Mesendoderm (in vitro differentiated cells): ENCODE results near the gene MFRP.

Experiments used
- DNase-seq: peaks from one replicate; pipeline ENCODE4 v3.0.0; 2013
- H2AK5ac ChIP-seq: 2 replicates; pipeline ENCODE4 v1.6.1; 2013; ENCODE audit warnings: low read length, inconsistent platforms
- H2BK120ac ChIP-seq: 2 replicates; pipeline ENCODE4 v1.6.1; 2013; ENCODE audit warnings: low read depth, mild to moderate bottlenecking, low read length, moderate library complexity, mixed read lengths
- H2BK15ac ChIP-seq: replicated peaks from 2 replicates; pipeline ENCODE4 v1.6.1; 2013; ENCODE audit warnings: low read depth, mild to moderate bottlenecking, moderate library complexity
- H2BK5ac ChIP-seq: 2 replicates; pipeline ENCODE4 v1.6.1; 2013; ENCODE audit warnings: low read length, inconsistent platforms
- H3K18ac ChIP-seq: 2 replicates; pipeline ENCODE4 v1.6.1; 2013; ENCODE audit warnings: mild to moderate bottlenecking, low read length, mixed read lengths
- H3K23ac ChIP-seq: one replicate; pipeline ENCODE4 v1.6.1; 2013; ENCODE audit warnings: low read length
- H3K27ac ChIP-seq: 2 replicates; pipeline ENCODE4 v1.5.1; 2013; ENCODE audit warnings: low read depth, mild to moderate bottlenecking, inconsistent platforms, low read length, moderate library complexity
- H3K27me3 ChIP-seq: 2 replicates; pipeline ENCODE4 v1.6.1; 2013; ENCODE audit warnings: low read length, control low read depth, mild to moderate bottlenecking, inconsistent platforms; ENCODE audit not compliant: insufficient read depth, poor library complexity
- H3K36me3 ChIP-seq: 2 replicates; pipeline ENCODE4 v1.6.1; 2013; ENCODE audit warnings: low read length, inconsistent platforms; ENCODE audit not compliant: control insufficient read depth, insufficient read depth
- H3K4ac ChIP-seq: one replicate; pipeline ENCODE4 v1.6.1; 2013; ENCODE audit warnings: low read depth, mild to moderate bottlenecking, low read length, moderate library complexity
- H3K4me1 ChIP-seq: 2 replicates; pipeline ENCODE4 v1.6.1; 2013; ENCODE audit warnings: low read depth, low read length, inconsistent platforms; ENCODE audit not compliant: control insufficient read depth
- H3K4me2 ChIP-seq: 2 replicates; pipeline ENCODE4 v1.6.1; 2013; ENCODE audit warnings: low read length
- H3K4me3 ChIP-seq: 2 replicates; pipeline ENCODE4 v1.5.1; 2013; ENCODE audit warnings: mild to moderate bottlenecking, low read length
- H3K56ac ChIP-seq: one replicate; pipeline ENCODE4 v1.6.1; 2013; ENCODE audit warnings: low read length
- H3K79me1 ChIP-seq: 2 replicates; pipeline ENCODE4 v1.6.1; 2013; ENCODE audit warnings: low read length, inconsistent platforms
- H3K79me2 ChIP-seq: 2 replicates; pipeline ENCODE4 v1.6.1; 2013; ENCODE audit warnings: mild to moderate bottlenecking, low read length; ENCODE audit not compliant: control insufficient read depth, insufficient read depth
- H3K9ac ChIP-seq: 2 replicates; pipeline ENCODE4 v1.6.1; 2013; ENCODE audit warnings: low read length, inconsistent platforms
- H4K5ac ChIP-seq: one replicate; pipeline ENCODE4 v1.6.1; 2013; ENCODE audit warnings: low read length
- H4K8ac ChIP-seq: one replicate; pipeline ENCODE4 v1.6.1; 2013; ENCODE audit warnings: low read depth, mild to moderate bottlenecking, control low read depth, low read length, moderate library complexity
- WGBS: extraction: QIAGEN DNeasy Blood & Tissue Kit; methylation state at CpG from one replicate; pipeline ENCODE4 v1.1.7; 2013; ENCODE audit warnings: low lambda C conversion rate, missing lambda C conversion rate; ENCODE audit not compliant: insufficient coverage; ENCODE audit errors: extremely low coverage; 5-methylcytosine and 5-hydroxymethylcytosine counted together

MFRP gene

DNA sequence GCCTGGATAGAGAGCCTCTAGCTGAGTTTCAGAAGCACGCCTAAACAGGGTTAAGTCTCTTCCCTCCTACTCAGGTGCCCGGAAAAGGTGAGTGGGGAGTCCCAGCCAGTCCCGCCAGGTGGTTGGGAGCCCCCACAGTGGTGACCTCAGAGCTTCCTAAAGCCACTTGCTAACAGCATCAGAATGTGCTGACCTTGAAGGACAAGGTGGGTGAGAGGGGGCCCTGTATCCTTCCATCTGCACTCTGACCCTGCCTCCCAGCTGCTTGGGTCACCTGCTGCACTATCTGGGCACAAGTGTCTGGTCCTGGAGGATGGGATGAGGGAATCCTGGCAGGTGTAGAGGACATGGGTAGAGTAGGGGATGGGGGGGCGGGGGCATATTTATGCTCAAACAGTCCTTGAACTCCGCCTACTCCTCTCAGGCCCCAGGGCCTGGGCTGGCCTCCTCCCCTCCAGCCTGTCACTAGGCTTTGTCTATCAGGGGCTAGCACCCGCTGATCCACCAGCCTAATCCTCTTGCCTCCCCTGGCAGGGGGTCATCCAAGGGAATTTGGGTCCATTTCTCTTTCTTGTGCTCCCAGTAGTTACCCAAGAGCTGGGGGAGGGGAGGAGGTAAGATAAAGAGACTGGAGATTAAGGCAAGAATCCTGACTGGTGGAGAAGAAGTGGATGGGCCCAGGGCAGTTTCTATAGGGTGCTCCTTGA lies 31.6 kb upstream of the MFRP start:
- no CpG with 5 or more reads among the region's 6 CpGs for WGBS
- Histone ChIP-seq H4K5ac (no peak overlapping the region), H3K36me3 (no peaks in the 10 kb centered on the region), H3K9ac (no peak overlapping the region), H3K79me2 (no peaks in the 10 kb centered on the region), H3K4me2 (no peak overlapping the region), H3K79me1 (no peaks in the 10 kb centered on the region), H3K4me1 (peaks cover 41% of the 10 kb centered on the region), H3K4me3 (no peak overlapping the region), H2BK120ac (no peak overlapping the region), H3K27me3 (no peaks in the 10 kb centered on the region), H3K4ac (no peak overlapping the region), H4K8ac (no peak overlapping the region), H3K23ac (no peak overlapping the region), H3K27ac (peak overlapping the region; percentile 41), H2AK5ac (peak overlapping the region; percentile 1), H2BK15ac (no peak overlapping the region), H3K56ac (peak overlapping the region; percentile 79), H3K18ac (peak overlapping the region; percentile 44), H2BK5ac (peak overlapping the region; percentile 23)
- peak; percentile 96 for DNase-seq

DNA sequence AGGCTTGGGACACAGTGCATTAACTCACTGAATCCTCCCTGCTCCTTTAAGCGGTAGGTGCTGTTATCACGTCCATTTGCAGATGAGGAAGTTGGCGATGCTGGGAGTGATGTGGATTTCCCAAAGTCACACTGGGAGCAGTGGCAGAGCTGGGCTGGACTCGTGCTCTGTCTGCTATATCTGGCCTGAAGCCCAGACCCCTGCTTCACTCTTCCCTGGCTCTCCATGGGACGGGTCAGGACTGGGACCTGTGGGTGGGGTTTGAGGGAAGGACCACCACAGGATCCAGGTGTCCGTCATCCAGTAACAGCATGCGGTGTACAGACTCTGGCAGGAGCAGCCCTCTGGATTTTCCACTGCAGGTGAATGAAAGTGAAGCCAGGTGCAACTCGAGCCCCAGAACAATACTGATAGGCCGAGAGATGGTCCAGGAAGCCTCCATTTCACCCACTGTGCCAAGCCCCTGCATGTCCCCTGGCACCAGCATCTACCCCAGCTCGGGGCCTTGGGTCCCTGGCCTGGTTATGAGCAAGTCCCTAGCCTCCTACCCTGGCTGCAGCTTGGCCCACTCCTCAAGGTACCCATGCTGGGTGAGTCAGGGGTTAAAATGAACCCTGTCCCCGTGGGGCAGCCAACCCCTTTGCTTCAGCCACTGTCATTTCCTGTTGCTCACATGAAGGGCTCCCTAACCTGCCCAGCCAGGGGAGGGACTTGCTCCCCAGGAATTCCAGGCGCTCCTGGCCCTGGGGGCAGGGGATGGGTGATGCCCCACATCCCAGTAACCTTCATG lies 30.8 kb upstream of the MFRP start:
- Histone ChIP-seq H3K36me3 (no peaks in the 10 kb centered on the region), H3K56ac (peak overlapping the region; percentile 72), H3K4ac (peak overlapping the region; percentile 56), H3K27me3 (no peaks in the 10 kb centered on the region), H3K27ac (peak overlapping the region; percentile 41), H2BK5ac (peak overlapping the region; percentile 64), H3K9ac (no peak overlapping the region), H4K5ac (no peak overlapping the region), H3K4me3 (no peak overlapping the region), H3K79me2 (no peaks in the 10 kb centered on the region), H2BK120ac (no peak overlapping the region), H3K79me1 (no peaks in the 10 kb centered on the region), H4K8ac (no peak overlapping the region), H3K23ac (no peak overlapping the region), H3K4me2 (no peak overlapping the region), H2AK5ac (peak overlapping the region; percentile 80), H3K4me1 (peaks cover 41% of the 10 kb centered on the region), H2BK15ac (no peak overlapping the region), H3K18ac (peak overlapping the region; percentile 44)
- peak; percentile 51 for DNase-seq
- no CpG with 5 or more reads among the region's 12 CpGs for WGBS

DNA sequence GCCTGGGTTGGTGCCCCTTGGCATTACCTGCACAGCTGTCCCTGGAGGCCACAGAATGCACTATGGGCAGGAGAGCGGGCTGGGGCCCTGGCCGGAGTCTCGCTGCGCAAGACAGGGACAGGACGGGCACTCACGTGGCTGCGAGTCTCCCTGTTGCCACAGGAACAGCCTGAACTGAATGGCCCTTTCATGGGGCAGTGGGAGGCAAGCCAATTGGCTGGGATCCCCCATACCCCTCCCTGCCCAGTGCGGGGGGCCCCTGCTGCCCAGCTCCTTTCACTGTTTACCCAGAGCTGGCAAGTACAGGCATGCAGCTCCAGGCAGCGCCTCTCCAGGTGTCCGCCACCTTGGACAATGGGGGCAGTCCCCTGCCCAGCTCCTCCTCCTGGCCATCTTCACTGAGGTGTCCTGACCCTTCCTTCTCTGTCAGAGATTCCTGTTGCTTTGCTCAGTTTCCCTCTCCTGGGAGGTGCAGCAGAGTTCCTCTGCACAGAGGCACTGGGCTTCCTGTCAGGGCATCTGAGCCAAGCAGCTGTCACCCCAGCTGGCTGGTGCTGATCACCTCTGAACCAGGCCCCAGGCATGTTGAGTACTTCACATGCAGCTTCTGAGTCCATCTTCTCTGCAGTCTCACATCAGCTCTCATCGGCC lies 29.8 kb upstream of the MFRP start:
- Histone ChIP-seq H3K18ac (no peak overlapping the region), H2BK5ac (peak overlapping the region; percentile 12), H3K79me2 (no peaks in the 10 kb centered on the region), H4K8ac (no peak overlapping the region), H3K36me3 (no peaks in the 10 kb centered on the region), H3K4ac (no peak overlapping the region), H3K9ac (no peak overlapping the region), H3K27ac (no peak overlapping the region), H3K56ac (peak overlapping the region; percentile 73), H2BK120ac (no peak overlapping the region), H3K4me1 (peaks cover 39% of the 10 kb centered on the region), H2AK5ac (peak overlapping the region; percentile 30), H2BK15ac (no peak overlapping the region), H3K27me3 (no peaks in the 10 kb centered on the region), H3K4me3 (no peak overlapping the region), H3K23ac (no peak overlapping the region), H4K5ac (no peak overlapping the region), H3K4me2 (no peak overlapping the region), H3K79me1 (no peaks in the 10 kb centered on the region)
- no peak for DNase-seq
- no CpG with 5 or more reads among the region's 11 CpGs for WGBS

DNA sequence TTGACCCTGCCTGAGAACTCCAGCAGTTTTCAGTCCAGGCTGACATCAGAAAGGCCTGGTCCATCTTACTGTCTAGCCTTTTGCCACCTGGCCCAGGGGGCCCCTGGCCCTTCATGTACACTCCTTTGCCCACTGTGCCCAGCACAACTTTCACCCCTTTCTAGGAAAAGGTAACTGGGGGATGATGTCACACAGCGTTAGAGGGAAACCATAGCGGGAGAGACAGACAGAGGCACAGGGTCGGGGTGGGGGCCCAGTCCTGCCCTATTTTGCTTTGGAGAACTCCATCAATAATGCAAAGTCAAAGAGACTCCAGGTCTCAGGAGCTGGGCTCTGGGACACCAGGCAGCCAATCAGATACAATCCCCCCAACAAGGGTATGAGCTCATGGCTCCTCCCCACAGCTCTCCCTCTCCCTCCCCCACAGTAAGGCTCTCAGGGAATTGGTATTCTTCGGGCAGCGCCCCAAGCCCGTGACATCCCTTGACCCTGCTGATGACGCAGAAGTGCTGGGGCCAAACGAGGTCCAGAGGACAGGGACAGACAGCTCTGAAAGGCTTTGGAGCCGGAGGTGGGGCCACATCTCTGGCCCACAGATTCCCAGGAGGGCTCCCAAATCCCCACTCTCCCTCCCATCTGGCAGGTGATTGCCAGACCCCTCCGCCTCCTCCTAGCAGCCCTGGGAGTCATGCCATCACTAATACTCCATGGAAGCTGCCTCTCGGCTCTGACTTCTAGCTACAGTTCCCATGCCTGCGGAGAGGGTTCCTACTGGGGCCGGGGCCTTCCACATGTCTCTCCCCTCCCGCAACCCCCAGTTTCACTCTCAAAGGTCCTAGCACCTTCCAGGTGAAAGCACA lies 29.1 kb upstream of the MFRP start:
- Histone ChIP-seq H3K79me2 (no peaks in the 10 kb centered on the region), H3K56ac (peak overlapping the region; percentile 73), H2AK5ac (peak overlapping the region; percentile 30), H2BK120ac (no peak overlapping the region), H3K9ac (no peak overlapping the region), H3K4me2 (no peak overlapping the region), H3K23ac (peak overlapping the region; percentile 75), H3K27me3 (no peaks in the 10 kb centered on the region), H3K27ac (no peak overlapping the region), H3K18ac (no peak overlapping the region), H3K79me1 (no peaks in the 10 kb centered on the region), H3K36me3 (no peaks in the 10 kb centered on the region), H2BK5ac (peak overlapping the region; percentile 12), H3K4ac (peak overlapping the region; percentile 39), H3K4me3 (no peak overlapping the region), H3K4me1 (peaks cover 39% of the 10 kb centered on the region), H4K5ac (no peak overlapping the region), H4K8ac (no peak overlapping the region), H2BK15ac (no peak overlapping the region)
- WGBS: no CpG with 5 or more reads among the region's 14 CpGs
- DNase-seq: peak; percentile 68

DNA sequence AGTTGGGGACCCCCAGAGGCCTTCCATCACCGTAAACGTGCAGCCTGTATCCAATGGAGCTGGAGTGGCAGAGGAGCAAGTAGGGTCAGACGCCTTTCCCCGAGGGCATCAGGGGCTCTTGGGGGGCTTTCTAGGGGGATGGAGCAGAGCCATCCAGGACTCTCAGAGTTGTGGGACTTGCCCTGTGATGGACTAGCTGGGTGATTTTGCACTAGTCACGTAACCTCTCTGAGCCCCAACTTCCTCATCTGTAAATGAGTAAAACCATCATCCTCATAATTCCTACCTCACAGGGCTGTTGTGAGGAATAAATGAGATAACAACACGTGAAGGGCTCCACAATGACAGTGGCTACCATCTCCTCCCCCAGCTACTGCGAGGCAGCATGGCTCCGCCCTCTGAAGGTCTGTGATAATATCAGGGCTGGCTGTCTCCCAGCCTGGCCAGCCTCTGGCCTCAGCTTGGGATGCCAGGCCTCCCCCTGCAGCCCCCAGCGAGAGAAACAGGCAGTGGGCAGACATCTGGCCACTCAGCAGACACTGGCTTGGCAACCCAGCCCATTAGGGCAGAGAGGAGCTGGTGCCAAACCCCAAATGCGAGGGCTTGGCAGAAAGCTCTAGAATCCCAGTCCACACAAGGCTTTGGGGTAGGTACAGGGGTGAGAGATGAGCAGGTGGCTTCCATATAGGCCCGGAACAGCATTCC lies 28.3 kb upstream of the MFRP start:
- no peak overlapping the region for H3K27ac ChIP-seq

More for the DNA sequence above, 28.3 kb upstream of the MFRP start:
- no peaks in the 10 kb centered on the region for H3K27me3 ChIP-seq
- H3K56ac ChIP-seq: peak overlapping the region; percentile 25
- no peak overlapping the region for H3K23ac ChIP-seq
- no peak overlapping the region for H3K4ac ChIP-seq
- no peaks in the 10 kb centered on the region for H3K79me1 ChIP-seq
- WGBS: no CpG with 5 or more reads among the region's 11 CpGs
- H3K4me2 ChIP-seq: no peak overlapping the region
- DNase-seq: peak; percentile 48
- no peak overlapping the region for H4K5ac ChIP-seq
- H3K4me3 ChIP-seq: no peak overlapping the region
- no peak overlapping the region for H3K18ac ChIP-seq
- no peak overlapping the region for H2BK120ac ChIP-seq
- no peak overlapping the region for H2BK15ac ChIP-seq
- H4K8ac ChIP-seq: no peak overlapping the region
- no peak overlapping the region for H3K9ac ChIP-seq
- peaks cover 36% of the 10 kb centered on the region for H3K4me1 ChIP-seq
- H2AK5ac ChIP-seq: no peak overlapping the region
- H2BK5ac ChIP-seq: no peak overlapping the region
- H3K36me3 ChIP-seq: no peaks in the 10 kb centered on the region
- no peaks in the 10 kb centered on the region for H3K79me2 ChIP-seq
